B cell (primary cell): ENCODE data around the gene LRIF1. TPM values are rescaled to one million over a fixed set of nuclear protein-coding genes. Genes with fewer than 3 reads are reported as not detected.

Experiments
- ATAC-seq: fragments of 200-7000 bp; cut with Tn5 transposase; one replicate; pipeline ENCODE4 v1.10.0; 2021; ENCODE audit warnings: low read depth, mild to moderate bottlenecking, moderate number of reproducible peaks, moderate library complexity
- CTCF ChIA-PET: fragments of 350-600 bp; sonication (Branson Sonifier 250); formaldehyde crosslinking; loops from one replicate; lab custom pipeline; 2021; ENCODE audit warnings: antibody characterized with exemption, inconsistent platforms; lab: Charles Lee
- POLR2A ChIA-PET: fragments of 350-600 bp; sonication (Branson Sonifier 250); formaldehyde crosslinking; loops from one replicate; lab custom pipeline; 2021; ENCODE audit warnings: antibody characterized with exemption; lab: Charles Lee
- DNase-seq: peaks from one replicate; pipeline ENCODE4 v3.0.0; 2013
- H2AFZ ChIP-seq: 2 replicates; pipeline ENCODE4 v1.6.1; 2012; ENCODE audit warnings: mild to moderate bottlenecking, low read depth, low read length; ENCODE audit not compliant: insufficient read depth, poor library complexity, severe bottlenecking
- H3K27ac ChIP-seq, 2 donors: 1 replicate in 1 of 2; 2 replicates in 1 of 2; pipeline ENCODE4 v1.5.1; 2012 to 2013; ENCODE audit warnings: low read length in 2 of 2, mild to moderate bottlenecking in 2 of 2, moderate library complexity in 1 of 2
- H3K27me3 ChIP-seq, 4 experiments: fragments of 200-600 bp in 1 of 4; sonication (generic) in 1 of 4; replicated peaks in 1 of 4; 1 replicate in 2 of 4; 2 replicates in 2 of 4; pipeline versions ENCODE4 v1.6.1 to v1.7.0; 2013 to 2016; ENCODE audit warnings: low read length in 3 of 4, mild to moderate bottlenecking in 2 of 4, mixed read lengths in 1 of 4, moderate library complexity in 1 of 4; ENCODE audit not compliant: insufficient read depth in 4 of 4, control insufficient read depth in 3 of 4; ENCODE audit errors: control extremely low read depth in 1 of 4
- H3K36me3 ChIP-seq, 2 experiments: replicated peaks in 1 of 2; 1 replicate in 1 of 2; 2 replicates in 1 of 2; pipeline versions ENCODE4 v1.6.1 to v1.7.1; 2013; ENCODE audit warnings: low read length in 1 of 2; ENCODE audit not compliant: insufficient read depth in 2 of 2, control insufficient read depth in 1 of 2; ENCODE audit errors: control extremely low read depth in 1 of 2, extremely low read depth in 1 of 2
- H3K4me1 ChIP-seq, 2 donors: fragments of 200-600 bp in 1 of 2; sonication (generic) in 1 of 2; 1 replicate in 1 of 2; 2 replicates in 1 of 2; pipeline versions ENCODE4 v1.5.1 to v1.6.1; 2013 to 2017; ENCODE audit warnings: low read length in 2 of 2; ENCODE audit not compliant: control insufficient read depth in 2 of 2, insufficient read depth in 2 of 2
- H3K4me2 ChIP-seq: replicated peaks from 2 replicates; pipeline ENCODE3; 2012; ENCODE audit warnings: mild to moderate bottlenecking, low read depth, low read length; ENCODE audit not compliant: poor library complexity, severe bottlenecking
- H3K4me3 ChIP-seq, 5 experiments: fragments of 200-600 bp in 1 of 5; sonication (generic) in 1 of 5; 1 replicate in 3 of 5; 2 replicates in 2 of 5; pipeline versions ENCODE4 v1.5.1 to v1.7.0; 2011 to 2016; ENCODE audit warnings: low read length in 4 of 5, mild to moderate bottlenecking in 4 of 5, low read depth in 2 of 5, control low read depth in 1 of 5, moderate library complexity in 1 of 5; ENCODE audit not compliant: insufficient read depth in 1 of 5; ENCODE audit errors: control extremely low read depth in 1 of 5, extremely low read depth in 1 of 5
- H3K79me2 ChIP-seq: fragments of 200-600 bp; sonication (generic); one replicate; pipeline ENCODE4 v1.6.0; 2016; ENCODE audit warnings: low read length; ENCODE audit not compliant: control insufficient read depth, insufficient read depth
- H3K9ac ChIP-seq: fragments of 200-600 bp; sonication (generic); 2 replicates; pipeline ENCODE4 v1.6.1; 2017; ENCODE audit warnings: mild to moderate bottlenecking, low read length, moderate library complexity
- H3K9me3 ChIP-seq, 3 donors: one replicate each; pipeline versions ENCODE4 v1.6.1 to v1.7.1; 2013; ENCODE audit warnings: low read length in 2 of 3; ENCODE audit not compliant: control insufficient read depth in 2 of 3, insufficient read depth in 1 of 3; ENCODE audit errors: control extremely low read depth in 1 of 3
- H4K20me1 ChIP-seq: 2 replicates; pipeline ENCODE4 v1.6.0; 2012; ENCODE audit warnings: mild to moderate bottlenecking, low read length; ENCODE audit not compliant: insufficient read depth, control insufficient read depth, poor library complexity, severe bottlenecking
- H3K27ac Mint-ChIP-seq: one replicate; pipeline ENCODE4 v1.8.0; 2021; ENCODE audit warnings: mixed read lengths
- H3K27me3 Mint-ChIP-seq: one replicate; pipeline ENCODE4 v1.8.0; 2021; ENCODE audit warnings: mixed read lengths
- H3K4me1 Mint-ChIP-seq: one replicate; pipeline ENCODE4 v1.8.0; 2021; ENCODE audit warnings: mixed read lengths
- H3K4me3 Mint-ChIP-seq: one replicate; pipeline ENCODE4 v1.8.0; 2021; ENCODE audit warnings: mixed read lengths
- H3K9me3 Mint-ChIP-seq: one replicate; pipeline ENCODE4 v1.8.0; 2022; ENCODE audit warnings: mixed read lengths; ENCODE audit not compliant: insufficient read depth
- CTCF ChIP-seq: fragments of 200-600 bp; IDR thresholded peaks from one replicate; pipeline ENCODE4 v1.8.0; 2022; ENCODE audit warnings: antibody characterized with exemption, mild to moderate bottlenecking
- EZH2 ChIP-seq: IDR thresholded peaks from 2 replicates; pipeline ENCODE4 v1.6.1; 2012; ENCODE audit warnings: borderline replicate concordance, low read depth, mild to moderate bottlenecking, moderate library complexity, low read length; ENCODE audit not compliant: insufficient read depth, poor library complexity, severe bottlenecking
- WGBS: methylation state at CpG from one replicate; pipeline ENCODE4 v1.1.5; 2013; ENCODE audit warnings: missing lambda C conversion rate; ENCODE audit not compliant: insufficient coverage; 5-methylcytosine and 5-hydroxymethylcytosine counted together
- intact Hi-C: fragments of 100-400 bp; cut with micrococcal nuclease; formaldehyde crosslinking; loops from one replicate; pipeline ENCODE4 v1.10.0; 2022
- polyA plus RNA-seq: library from polyadenylated mRNA; depleted of rRNA; stranded (reverse); fragments of >200 nt; gene quantifications from 2 replicates; pipeline ENCODE4 v1.2.3, GENCODE V29; 2012
- total RNA-seq, 2 donors: library from RNA; stranded (reverse); fragments of 120-200 nt in 1 of 2; gene quantifications; 1 replicate in 1 of 2; 2 replicates in 1 of 2; pipeline versions ENCODE4 v1.2.3 to v1.2.4, GENCODE V29; 2013 to 2022

LRIF1 gene
- total and polyA plus RNA-seq, 2 donors (not counting 1 experiment from before 2014, with no cell fraction given): 5.3 to 26.5 TPM

GRCh38 chr1:110915804-110916203 is 47.9 kb downstream of the LRIF1 start:
- Mint-ChIP-seq H3K4me1 (peaks cover 5% of the 10 kb centered on the region), H3K27ac (no peak overlapping the region), H3K27me3 (no peaks in the 10 kb centered on the region), H3K9me3 (peaks cover 2% of the 10 kb centered on the region), H3K4me3 (no peak overlapping the region)
- H4K20me1 ChIP-seq: no peaks in the 10 kb centered on the region
- H3K36me3 ChIP-seq: no peaks in the 10 kb centered on the region
- no peak overlapping the region for H3K9ac ChIP-seq
- H3K9me3 ChIP-seq: peaks cover 1 to 8% (median 8%) of the 10 kb centered on the region in 3 donors
- ChIA-PET POLR2A (no interaction called here), CTCF (no interaction called here)
- DNase-seq (no peak), ATAC-seq (no peak)
- no CpG with 5 or more reads among the region's 2 CpGs for whole genome bisulfite sequencing
- H3K27ac ChIP-seq: no peak overlapping the region
- no peak overlapping the region for H3K4me2 ChIP-seq
- H3K79me2 ChIP-seq: no peaks in the 10 kb centered on the region
- no peak for TF ChIP-seq CTCF
- TF ChIP-seq EZH2: no peak
- H3K4me3 ChIP-seq: no peak overlapping the region
- no peak overlapping the region for H2AFZ ChIP-seq
- intact Hi-C loops: loop anchor here (1.0 kb wide), 1 partner anchor 11 kb away; no protein-coding TSS in a partner anchor
- H3K4me1 ChIP-seq: no peaks in the 10 kb centered on the region
- H3K27me3 ChIP-seq: peaks cover 0 to 3% (median 0%) of the 10 kb centered on the region in 4 experiments

- Histone ChIP-seq H3K4me3 (no peak overlapping the region), H2AFZ (no peak overlapping the region), H3K79me2 (no peaks in the 10 kb centered on the region), H3K27me3 (peaks cover 0 to 3% (median 0%) of the 10 kb centered on the region in 4 experiments), H3K27ac (no peak overlapping the region), H3K4me1 (no peaks in the 10 kb centered on the region), H4K20me1 (no peaks in the 10 kb centered on the region), H3K36me3 (no peaks in the 10 kb centered on the region), H3K4me2 (no peak overlapping the region), H3K9me3 (peaks cover 3 to 11% (median 8%) of the 10 kb centered on the region in 3 donors), H3K9ac (no peak overlapping the region)
- no peaks in the 10 kb centered on the region for H3K27me3 Mint-ChIP-seq
- H3K9me3 Mint-ChIP-seq: peaks cover 2% of the 10 kb centered on the region
- no peak for ATAC-seq
- H3K4me3 Mint-ChIP-seq: no peak overlapping the region
- WGBS: no CpG with 5 or more reads among the region's 3 CpGs
- H3K4me1 Mint-ChIP-seq: peaks cover 5% of the 10 kb centered on the region
- POLR2A ChIA-PET: no interaction called here
- no peak for TF ChIP-seq EZH2
- TF ChIP-seq CTCF: no peak
- intact Hi-C loops: no loop called here
- no peak overlapping the region for H3K27ac Mint-ChIP-seq
- DNase-seq: no peak
- CTCF ChIA-PET: no interaction called here
Measured at GRCh38 chr1:110914676-110915075, 49.0 kb downstream of the LRIF1 start.
